Activated T-cell treated with anti-CD3 and anti-CD28 coated beads for 24 hours (primary cell): ENCODE data around the gene GEMIN4.
"Not testable (repeated sequence)": the region's sequence is repeated elsewhere in the genome, so short reads cannot be mapped to it uniquely, and the experiment has no call there.

Experiments used
- DNase-seq: peaks from one replicate; pipeline ENCODE4 v3.0.0-alpha.2; 2020; ENCODE audit warnings: low read depth

The GEMIN4 gene

GRCh38 chr17:778096-778495 is 26.0 kb upstream of the GEMIN4 start:
- DNase-seq: no peak

GRCh38 chr17:774313-774584 is 22.2 kb upstream of the GEMIN4 start:
- DNase-seq: no peak

- DNase-seq: no peak
Observed at GRCh38 chr17:773467-774312, 21.6 kb upstream of the GEMIN4 start.

GRCh38 chr17:773016-773415 is 21.0 kb upstream of the GEMIN4 start:
- no peak for DNase-seq

- DNase-seq: no peak
Observed at GRCh38 chr17:767076-767475, 15.0 kb upstream of the GEMIN4 start.

GRCh38 chr17:760371-760770 is 8.3 kb upstream of the GEMIN4 start:
- DNase-seq: no peak

GRCh38 chr17:759964-760363 is 7.9 kb upstream of the GEMIN4 start:
- DNase-seq: no peak

- not testable (repeated sequence) for DNase-seq
Observed at GRCh38 chr17:756010-756567, 4.0 kb upstream of the GEMIN4 start.

- not testable (repeated sequence) for DNase-seq
Observed at GRCh38 chr17:755319-755961, 3.4 kb upstream of the GEMIN4 start.

GRCh38 chr17:753418-753817 is 1.4 kb upstream of the GEMIN4 start:
- DNase-seq: no peak

- DNase-seq: no peak
Observed at GRCh38 chr17:752620-753219, 656 bp upstream of the GEMIN4 start.

- DNase-seq: peak; percentile 31
Observed at GRCh38 chr17:751269-752001, 629 bp downstream of the GEMIN4 start.

GRCh38 chr17:750431-751037 is 1.5 kb downstream of the GEMIN4 start:
- DNase-seq: no peak

GRCh38 chr17:749359-749758 is 2.7 kb downstream of the GEMIN4 start:
- not testable (repeated sequence) for DNase-seq

GRCh38 chr17:748604-749003 is 3.5 kb downstream of the GEMIN4 start:
- DNase-seq: not testable (repeated sequence)

GRCh38 chr17:746783-747629 is 5.1 kb downstream of the GEMIN4 start:
- DNase-seq: no peak

- DNase-seq: no peak
Observed at GRCh38 chr17:746181-746580, 5.9 kb downstream of the GEMIN4 start.

GRCh38 chr17:745406-745805 is 6.7 kb downstream of the GEMIN4 start:
- no peak for DNase-seq

- DNase-seq: no peak
Observed at GRCh38 chr17:744937-745336, 7.1 kb downstream of the GEMIN4 start.

- no peak for DNase-seq
Observed at GRCh38 chr17:743139-743538, 8.9 kb downstream of the GEMIN4 start.
